ENCODE results near the gene DRC7. TPM values are rescaled to one million over a fixed set of nuclear protein-coding genes. Genes with fewer than 3 reads are reported as not detected.

Gene DRC7
- total and polyA plus RNA-seq, 4 donors = 0.06 to 1.8 (median 0.08) TPM; not detected in 1

GRCh38 chr16:57749101-57749692 is 54.6 kb downstream of the DRC7 start:
- no peak overlapping the region for H3K9ac ChIP-seq (ENCODE audit: low read depth in 1 of 2, low read length in 2 of 2)
- no peaks in the 10 kb centered on the region for H3K27me3 ChIP-seq (ENCODE audit: control insufficient read depth in 4 of 4, insufficient read depth in 4 of 4, low read length in 3 of 4)
- H3K27ac ChIP-seq (ENCODE audit: low read depth in 1 of 2, low read length in 2 of 2) = no peak overlapping the region
- no peak for DNase-seq (ENCODE audit: low spot score)
- no peaks in the 10 kb centered on the region for H3K4me1 ChIP-seq (ENCODE audit: control insufficient read depth in 4 of 4, insufficient read depth in 4 of 4, low read length in 3 of 4)
- WGBS = 98% methylated on average over 3 of the region's 3 CpGs
- H3K4me3 ChIP-seq (ENCODE audit: low read depth in 1 of 3, low read length in 3 of 3) = no peak overlapping the region
- no peaks in the 10 kb centered on the region for H3K9me3 ChIP-seq (ENCODE audit: control insufficient read depth in 4 of 4, low read length in 3 of 4)
- TF ChIP-seq HNF4A (conservative IDR thresholded peaks at IDR 0.05) = no peak
- no peaks in the 10 kb centered on the region for H3K36me3 ChIP-seq (ENCODE audit: control insufficient read depth in 4 of 4, insufficient read depth in 3 of 4, low read depth in 1 of 4, low read length in 3 of 4)

- no peaks in the 10 kb centered on the region for H3K36me3 ChIP-seq (ENCODE audit: control insufficient read depth in 4 of 4, insufficient read depth in 3 of 4, low read depth in 1 of 4, low read length in 3 of 4)
- H3K27me3 ChIP-seq (ENCODE audit: control insufficient read depth in 4 of 4, insufficient read depth in 4 of 4, low read length in 3 of 4) = no peaks in the 10 kb centered on the region
- no peak overlapping the region for H3K27ac ChIP-seq (ENCODE audit: low read depth in 1 of 2, low read length in 2 of 2)
- no peak for DNase-seq (ENCODE audit: low spot score)
- 91% methylated on average over 5 of the region's 5 CpGs for WGBS
- no peaks in the 10 kb centered on the region for H3K9me3 ChIP-seq (ENCODE audit: control insufficient read depth in 4 of 4, low read length in 3 of 4)
- TF ChIP-seq RXRA (IDR thresholded peaks at IDR 0.05) (no peak), EGR1 (IDR thresholded peaks at IDR 0.05; ENCODE audit: low read depth in 2 of 2) (no peak), YY1 (IDR thresholded peaks at IDR 0.05) (no peak), HNF4A (conservative IDR thresholded peaks at IDR 0.05) (no peak), CTCF (IDR thresholded peaks at IDR 0.05; ENCODE audit: low read depth, low read length, missing input control) (no peak), FOXA1 (IDR thresholded peaks at IDR 0.05) (no peak), MAX (IDR thresholded peaks at IDR 0.05) (no peak), FOXA2 (IDR thresholded peaks at IDR 0.05) (no peak), SP1 (IDR thresholded peaks at IDR 0.05) (no peak), RAD21 (IDR thresholded peaks at IDR 0.05) (no peak), ZBTB33 (IDR thresholded peaks at IDR 0.05) (no peak), GABPA (IDR thresholded peaks at IDR 0.05 in 1 of 2, conservative IDR thresholded peaks at IDR 0.05 in 1 of 2) (no peak), HNF4G (IDR thresholded peaks at IDR 0.05) (no peak), TAF1 (conservative IDR thresholded peaks at IDR 0.05) (no peak), ATF3 (IDR thresholded peaks at IDR 0.05) (no peak)
- H3K4me3 ChIP-seq (ENCODE audit: low read depth in 1 of 3, low read length in 3 of 3) = no peak overlapping the region
- H3K9ac ChIP-seq (ENCODE audit: low read depth in 1 of 2, low read length in 2 of 2) = no peak overlapping the region
- H3K4me1 ChIP-seq (ENCODE audit: control insufficient read depth in 4 of 4, insufficient read depth in 4 of 4, low read length in 3 of 4) = no peaks in the 10 kb centered on the region
Observed at GRCh38 chr16:57749856-57750452, 55.3 kb downstream of the DRC7 start.
